Endothelial cell of umbilical vein (primary cell): ENCODE measurements around the gene TRPC4AP.

Experiments used
- EZH2 ChIP-seq: IDR thresholded peaks from 2 replicates; pipeline ENCODE4 v1.6.1; 2012; ENCODE audit warnings: borderline replicate concordance, low read depth, mild to moderate bottlenecking, moderate library complexity, low read length, inconsistent platforms; ENCODE audit not compliant: severe bottlenecking
- FOS ChIP-seq: IDR thresholded peaks from 2 replicates; pipeline ENCODE4 v1.6.1; 2011; ENCODE audit warnings: mild to moderate bottlenecking, low read length, moderate library complexity, borderline replicate concordance; ENCODE audit not compliant: insufficient read depth
- GATA2 ChIP-seq: IDR thresholded peaks from 2 replicates; pipeline ENCODE4 v1.7.0; 2011; ENCODE audit warnings: low read depth, mild to moderate bottlenecking, moderate library complexity, mixed read lengths, low read length; ENCODE audit not compliant: insufficient read length, insufficient read depth
- JUN ChIP-seq: IDR thresholded peaks from 2 replicates; pipeline ENCODE4 v1.6.1; 2011; ENCODE audit warnings: borderline replicate concordance, low read depth; ENCODE audit not compliant: insufficient read length, insufficient read depth
- MYC ChIP-seq: IDR thresholded peaks from one replicate; pipeline ENCODE4 v1.6.1; 2011; ENCODE audit warnings: mild to moderate bottlenecking, low read depth, low read length
- POLR2A ChIP-seq: IDR thresholded peaks from 2 replicates; pipeline ENCODE4 v1.6.1; 2012; ENCODE audit warnings: low read depth, mild to moderate bottlenecking, control low read depth, low read length
- POLR2AphosphoS5 ChIP-seq: IDR thresholded peaks from 2 replicates; pipeline ENCODE4 v1.6.1; 2012; ENCODE audit warnings: low read depth, mild to moderate bottlenecking, control low read depth, low read length, moderate library complexity; ENCODE audit not compliant: insufficient read depth
- TF ChIP-seq, protein P1 (sequence below), 2 donors: IDR thresholded peaks; 1 replicate in 1 of 2; 2 replicates in 1 of 2; pipeline ENCODE4 v1.5.1; 2011; ENCODE audit warnings: low read length in 2 of 2, mild to moderate bottlenecking in 2 of 2, moderate library complexity in 2 of 2, control low read depth in 1 of 2, inconsistent platforms in 1 of 2, low read depth in 1 of 2; ENCODE audit not compliant: insufficient read depth in 1 of 2; ENCODE audit errors: extremely low read depth in 1 of 2
- TF ChIP-seq, protein P2 (sequence below): IDR thresholded peaks from 2 replicates; pipeline ENCODE4 v1.6.1; 2011; ENCODE audit not compliant: insufficient read depth, insufficient read length

DNA sequence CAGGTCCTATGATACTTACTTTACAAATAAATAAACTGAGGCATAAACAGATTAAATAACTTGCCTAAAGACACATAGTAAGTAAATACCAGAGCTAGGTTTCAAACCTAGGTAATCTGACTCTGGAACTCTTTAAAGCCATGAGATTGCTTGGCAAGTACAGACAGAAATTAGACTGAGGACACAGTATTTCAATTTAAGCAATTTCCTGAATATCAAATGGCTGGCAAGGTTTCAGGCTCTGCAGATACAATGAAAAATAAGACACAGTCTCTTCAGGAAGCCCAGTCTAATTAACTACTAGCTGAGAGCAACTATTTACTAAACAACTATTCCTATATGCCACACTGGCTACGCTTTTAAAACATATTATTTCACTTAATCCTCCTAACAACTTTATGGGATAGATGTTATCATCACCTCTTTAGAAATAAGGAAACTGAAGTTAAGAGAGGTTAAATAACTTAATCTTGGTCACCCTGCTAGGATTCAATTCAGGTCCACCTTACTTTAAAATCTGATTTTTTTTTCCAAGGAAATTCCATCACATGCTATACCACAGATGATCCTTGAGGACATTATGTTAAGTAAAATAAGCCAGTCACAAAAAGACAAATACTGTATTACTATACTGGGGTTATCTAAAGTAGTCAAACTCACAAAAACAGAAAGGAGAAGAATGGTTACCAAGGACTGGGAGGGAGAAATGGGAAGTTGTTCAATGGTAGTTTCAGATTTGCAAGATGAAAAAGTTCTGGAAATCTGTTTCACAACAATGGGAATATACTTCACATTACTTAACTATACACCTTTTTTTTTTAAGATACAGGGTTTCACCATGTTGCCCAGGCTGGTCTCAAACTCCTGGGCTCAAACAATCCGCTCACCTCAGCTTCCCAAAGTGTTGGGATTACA is 4.1 kb downstream of the TRPC4AP start:
- TF ChIP-seq POLR2AphosphoS5 (no peak), POLR2A (no peak), EZH2 (no peak), JUN (no peak), MYC (no peak), GATA2 (no peak), FOS (no peak)
- TF ChIP-seq, protein P1, sequence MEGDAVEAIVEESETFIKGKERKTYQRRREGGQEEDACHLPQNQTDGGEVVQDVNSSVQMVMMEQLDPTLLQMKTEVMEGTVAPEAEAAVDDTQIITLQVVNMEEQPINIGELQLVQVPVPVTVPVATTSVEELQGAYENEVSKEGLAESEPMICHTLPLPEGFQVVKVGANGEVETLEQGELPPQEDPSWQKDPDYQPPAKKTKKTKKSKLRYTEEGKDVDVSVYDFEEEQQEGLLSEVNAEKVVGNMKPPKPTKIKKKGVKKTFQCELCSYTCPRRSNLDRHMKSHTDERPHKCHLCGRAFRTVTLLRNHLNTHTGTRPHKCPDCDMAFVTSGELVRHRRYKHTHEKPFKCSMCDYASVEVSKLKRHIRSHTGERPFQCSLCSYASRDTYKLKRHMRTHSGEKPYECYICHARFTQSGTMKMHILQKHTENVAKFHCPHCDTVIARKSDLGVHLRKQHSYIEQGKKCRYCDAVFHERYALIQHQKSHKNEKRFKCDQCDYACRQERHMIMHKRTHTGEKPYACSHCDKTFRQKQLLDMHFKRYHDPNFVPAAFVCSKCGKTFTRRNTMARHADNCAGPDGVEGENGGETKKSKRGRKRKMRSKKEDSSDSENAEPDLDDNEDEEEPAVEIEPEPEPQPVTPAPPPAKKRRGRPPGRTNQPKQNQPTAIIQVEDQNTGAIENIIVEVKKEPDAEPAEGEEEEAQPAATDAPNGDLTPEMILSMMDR (IDR thresholded peaks at IDR 0.05; ENCODE audit: extremely low read depth in 1 of 2, insufficient read depth in 1 of 2, low read depth in 1 of 2, low read length in 2 of 2) = no peak
- TF ChIP-seq, protein P2, sequence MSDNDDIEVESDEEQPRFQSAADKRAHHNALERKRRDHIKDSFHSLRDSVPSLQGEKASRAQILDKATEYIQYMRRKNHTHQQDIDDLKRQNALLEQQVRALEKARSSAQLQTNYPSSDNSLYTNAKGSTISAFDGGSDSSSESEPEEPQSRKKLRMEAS = no peak
